Fibroblast of pulmonary artery (primary cell): Measurements from ENCODE around the gene RBM3.

Source experiments
- DNase-seq: peaks from one replicate; pipeline ENCODE4 v3.0.0-alpha.2; 2010; ENCODE audit warnings: low read depth
- H3K4me3 ChIP-seq: replicated peaks from 2 replicates; pipeline ENCODE4 v1.5.1; 2011; ENCODE audit warnings: low read depth, mild to moderate bottlenecking, control low read depth, low read length, moderate library complexity
- CTCF ChIP-seq: IDR thresholded peaks from 2 replicates; pipeline ENCODE4 v1.5.1; 2011; ENCODE audit warnings: mild to moderate bottlenecking, control low read depth, low read length, inconsistent platforms; ENCODE audit errors: missing control alignments

The RBM3 gene

DNA sequence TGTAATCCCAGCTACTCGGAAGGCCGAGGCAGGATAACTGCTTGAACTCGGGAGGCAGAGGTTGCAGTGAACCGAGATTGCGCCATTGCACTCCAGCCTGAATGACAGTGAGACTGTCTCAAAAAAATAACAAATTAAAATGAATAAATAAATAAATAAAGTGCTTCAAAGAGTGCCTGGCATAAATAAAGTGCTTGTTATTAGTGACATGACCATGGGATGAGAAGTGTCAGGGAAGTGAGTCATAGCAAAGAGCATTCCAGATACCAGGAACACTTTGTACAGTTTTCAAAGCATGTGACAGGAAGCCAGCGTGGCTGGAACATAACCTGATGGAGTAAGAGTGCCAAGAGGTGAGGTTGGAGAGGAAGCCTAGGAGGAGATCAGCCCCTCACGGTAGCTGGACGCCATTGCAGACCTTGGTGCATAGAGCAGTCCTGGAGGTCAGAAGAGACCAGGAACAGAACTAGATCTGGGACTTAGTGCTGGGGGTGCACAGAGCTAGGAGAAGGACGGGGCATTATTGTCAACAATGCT is 17.0 kb downstream of the RBM3 start:
- no peak overlapping the region for H3K4me3 ChIP-seq
- DNase-seq: peak; percentile 93
- TF ChIP-seq CTCF: peak; percentile 52

GRCh38 chrX:48592971-48593370 is 18.7 kb downstream of the RBM3 start:
- peak; percentile 74 for DNase-seq
- no peak for TF ChIP-seq CTCF
- peak overlapping the region; percentile 14 for H3K4me3 ChIP-seq

DNA sequence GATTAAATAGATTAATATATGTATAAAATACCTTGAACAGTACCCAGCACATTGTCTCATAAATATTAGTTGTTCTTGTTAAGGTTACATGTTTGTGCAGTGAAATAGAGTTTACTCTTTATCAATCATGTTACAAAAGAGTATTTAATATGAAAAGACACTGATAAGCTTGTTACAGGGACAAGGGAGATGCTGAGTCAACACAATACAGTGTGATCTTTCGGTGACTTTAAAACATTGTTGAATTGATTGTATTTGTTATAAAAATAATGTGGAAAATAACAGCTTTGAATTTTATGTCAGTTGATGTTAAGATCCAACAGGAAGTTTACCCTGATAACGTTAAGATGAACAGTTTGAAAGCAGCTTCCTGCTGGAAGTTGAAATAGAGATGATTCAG is 21.6 kb downstream of the RBM3 start:
- DNase-seq: no peak
- no peak for TF ChIP-seq CTCF
- H3K4me3 ChIP-seq: no peak overlapping the region

- H3K4me3 ChIP-seq: peak within 1 kb of the TSS; percentile 65
- peak; percentile 97 for DNase-seq
- TF ChIP-seq CTCF: no peak
Observed at GRCh38 chrX:48597353-48598264, 23.3 kb downstream of the RBM3 start, which contains the start of gene WDR13. Gene WDR13, plus strand, starts transcription at chrX:48597492. Its CDS starts 505 bp downstream, at chrX:48597997.

DNA sequence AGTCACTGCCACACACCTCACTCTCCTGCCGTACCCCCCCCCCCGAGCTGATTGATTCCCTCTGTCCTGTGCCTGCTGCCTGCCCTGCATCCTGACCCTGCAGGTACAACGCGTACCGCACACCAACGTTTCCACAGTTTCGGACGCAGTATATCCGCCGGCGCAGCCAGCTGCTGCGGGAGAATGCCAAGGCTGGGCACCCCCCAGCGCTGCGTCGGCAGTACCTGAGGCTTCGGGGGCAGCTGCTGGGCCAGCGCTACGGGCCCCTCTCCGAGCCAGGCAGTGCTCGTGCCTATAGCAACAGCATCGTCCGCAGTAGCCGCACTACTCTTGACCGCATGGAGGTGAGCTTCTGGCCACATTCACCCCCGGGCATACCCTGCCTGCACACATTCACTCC is 24.3 kb downstream of the RBM3 start:
- no peak for DNase-seq
- no peak for TF ChIP-seq CTCF
- peak overlapping the region; percentile 65 for H3K4me3 ChIP-seq

GRCh38 chrX:48599341-48599740 is 25.1 kb downstream of the RBM3 start:
- no peak for DNase-seq
- no peak for TF ChIP-seq CTCF
- H3K4me3 ChIP-seq: no peak overlapping the region

GRCh38 chrX:48600226-48600625 is 25.9 kb downstream of the RBM3 start:
- no peak overlapping the region for H3K4me3 ChIP-seq
- no peak for DNase-seq
- TF ChIP-seq CTCF: no peak
